Esophagus muscularis mucosa (tissue), 4 donors: Measurements from ENCODE around the gene ZNF674.
"Not testable (repeated sequence)": the region's sequence is repeated elsewhere in the genome, so short reads cannot be mapped to it uniquely, and the experiment has no call there.

Experiments
- EP300 ChIP-seq: sonication (generic); formaldehyde crosslinking; IDR thresholded peaks from one replicate; pipeline ENCODE4 v1.6.1; 2017; ENCODE audit warnings: antibody characterized with exemption
- POLR2A ChIP-seq: fragments of 450-650 bp; IDR thresholded peaks from one replicate; pipeline ENCODE4 v1.6.1; 2017; ENCODE audit warnings: antibody characterized with exemption, moderate library complexity, mild to moderate bottlenecking, low read depth
- POLR2AphosphoS5 ChIP-seq, 2 donors: sonication (generic); formaldehyde crosslinking; IDR thresholded peaks; one replicate each; pipeline ENCODE4 v1.6.1; 2017; ENCODE audit warnings: antibody characterized with exemption in 2 of 2
- TF ChIP-seq, protein P1 (sequence below), 3 experiments: fragments of 200-600 bp in 2 of 3; fragments of 450-650 bp in 1 of 3; sonication (generic) in 2 of 3; IDR thresholded peaks; one replicate each; pipeline ENCODE4 v1.5.1; 2017 to 2019; ENCODE audit warnings: antibody characterized with exemption in 3 of 3, mild to moderate bottlenecking in 2 of 3, moderate library complexity in 1 of 3

DNA sequence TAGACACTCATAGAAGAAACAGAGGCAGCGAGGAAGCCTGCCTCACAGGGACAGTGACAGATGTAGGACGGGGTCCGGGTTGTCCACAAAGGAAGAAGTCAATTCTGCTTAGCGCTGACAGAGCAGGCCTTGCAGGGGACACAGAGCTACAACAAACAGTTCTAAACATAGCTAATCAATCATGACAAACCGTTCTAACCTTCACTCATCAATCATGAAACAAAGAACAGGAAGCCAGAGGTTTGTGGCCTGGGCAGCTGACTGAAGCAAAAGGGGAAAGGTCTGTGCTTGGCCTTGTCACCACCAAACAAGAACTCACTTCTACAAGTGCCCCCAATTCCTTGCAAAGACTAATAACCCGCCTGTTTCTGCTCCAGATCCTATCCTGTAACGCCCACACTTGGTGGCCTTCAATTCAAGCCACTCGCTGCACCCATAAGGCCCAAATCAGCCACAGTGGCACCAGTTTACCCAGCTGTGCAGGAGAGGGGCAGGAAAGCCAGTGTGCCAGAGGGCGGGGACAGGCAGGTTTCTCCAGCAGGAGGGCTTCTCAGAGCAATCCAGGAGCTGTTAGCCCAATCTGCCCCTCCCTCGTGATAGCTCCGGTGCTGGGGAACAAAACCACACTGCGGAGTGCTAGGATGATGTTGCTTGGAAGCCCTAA lies 15.3 kb downstream of the ZNF674 start:
- TF ChIP-seq, protein P1, sequence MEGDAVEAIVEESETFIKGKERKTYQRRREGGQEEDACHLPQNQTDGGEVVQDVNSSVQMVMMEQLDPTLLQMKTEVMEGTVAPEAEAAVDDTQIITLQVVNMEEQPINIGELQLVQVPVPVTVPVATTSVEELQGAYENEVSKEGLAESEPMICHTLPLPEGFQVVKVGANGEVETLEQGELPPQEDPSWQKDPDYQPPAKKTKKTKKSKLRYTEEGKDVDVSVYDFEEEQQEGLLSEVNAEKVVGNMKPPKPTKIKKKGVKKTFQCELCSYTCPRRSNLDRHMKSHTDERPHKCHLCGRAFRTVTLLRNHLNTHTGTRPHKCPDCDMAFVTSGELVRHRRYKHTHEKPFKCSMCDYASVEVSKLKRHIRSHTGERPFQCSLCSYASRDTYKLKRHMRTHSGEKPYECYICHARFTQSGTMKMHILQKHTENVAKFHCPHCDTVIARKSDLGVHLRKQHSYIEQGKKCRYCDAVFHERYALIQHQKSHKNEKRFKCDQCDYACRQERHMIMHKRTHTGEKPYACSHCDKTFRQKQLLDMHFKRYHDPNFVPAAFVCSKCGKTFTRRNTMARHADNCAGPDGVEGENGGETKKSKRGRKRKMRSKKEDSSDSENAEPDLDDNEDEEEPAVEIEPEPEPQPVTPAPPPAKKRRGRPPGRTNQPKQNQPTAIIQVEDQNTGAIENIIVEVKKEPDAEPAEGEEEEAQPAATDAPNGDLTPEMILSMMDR (IDR thresholded peaks at IDR 0.05), result not testable (repeated sequence)
- TF ChIP-seq POLR2A; EP300; POLR2AphosphoS5 (IDR thresholded peaks at IDR 0.05): not testable (repeated sequence)
